H9 (cell line): Measurements from ENCODE around the gene S100A7A. TPM values are rescaled to one million over a fixed set of nuclear protein-coding genes. Genes with fewer than 3 reads are reported as not detected.

ENCODE experiments used
- DNase-seq: peaks from one replicate; pipeline ENCODE4 v3.0.0-alpha.2; 2017
- H2AFZ ChIP-seq: one replicate; pipeline ENCODE4 v1.6.1; 2013; ENCODE audit warnings: mild to moderate bottlenecking, low read length, control low read depth, moderate library complexity
- H2AK5ac ChIP-seq: 2 replicates; pipeline ENCODE4 v1.6.1; 2013; ENCODE audit warnings: low read length, control low read depth, mixed read lengths; ENCODE audit not compliant: insufficient read length
- H2BK120ac ChIP-seq: one replicate; pipeline ENCODE4 v1.6.1; 2013; ENCODE audit warnings: low read depth, mild to moderate bottlenecking, low read length, control low read depth, inconsistent platforms; ENCODE audit not compliant: poor library complexity, severe bottlenecking
- H2BK12ac ChIP-seq: 2 replicates; pipeline ENCODE4 v1.6.1; 2013; ENCODE audit warnings: low read length, control low read depth, mixed read lengths, low read depth; ENCODE audit not compliant: insufficient read length
- H2BK15ac ChIP-seq: 2 replicates; pipeline ENCODE4 v1.6.1; 2013; ENCODE audit warnings: low read depth, low read length, control low read depth
- H2BK20ac ChIP-seq: one replicate; pipeline ENCODE4 v1.6.1; 2013; ENCODE audit warnings: low read depth, mild to moderate bottlenecking, low read length, control low read depth, inconsistent platforms; ENCODE audit not compliant: poor library complexity, severe bottlenecking
- H2BK5ac ChIP-seq: 2 replicates; pipeline ENCODE4 v1.6.1; 2013; ENCODE audit warnings: low read length, control low read depth, mixed read lengths; ENCODE audit not compliant: insufficient read length
- H3K14ac ChIP-seq: 2 replicates; pipeline ENCODE4 v1.6.1; 2013; ENCODE audit warnings: low read length, control low read depth; ENCODE audit not compliant: insufficient read depth
- H3K18ac ChIP-seq: 2 replicates; pipeline ENCODE4 v1.6.1; 2013; ENCODE audit warnings: low read depth, mild to moderate bottlenecking, mixed read lengths, low read length, control low read depth; ENCODE audit not compliant: insufficient read length
- H3K23ac ChIP-seq: 2 replicates; pipeline ENCODE4 v1.6.1; 2013; ENCODE audit warnings: low read length, control low read depth, mixed read lengths, low read depth; ENCODE audit not compliant: insufficient read length
- H3K23me2 ChIP-seq: 2 replicates; pipeline ENCODE4 v1.6.1; 2013; ENCODE audit warnings: low read depth, mild to moderate bottlenecking, mixed read lengths, low read length, control low read depth; ENCODE audit not compliant: insufficient read length, poor library complexity, severe bottlenecking
- H3K27ac ChIP-seq: 2 replicates; pipeline ENCODE4 v1.5.1; 2013; ENCODE audit warnings: low read length, control low read depth, mixed read lengths, low read depth; ENCODE audit not compliant: insufficient read length
- H3K27me3 ChIP-seq: 2 replicates; pipeline ENCODE4 v1.6.1; 2013; ENCODE audit warnings: low read length, control low read depth, inconsistent platforms; ENCODE audit not compliant: insufficient read depth
- H3K4ac ChIP-seq: 2 replicates; pipeline ENCODE4 v1.6.1; 2013; ENCODE audit warnings: low read depth, mild to moderate bottlenecking, control low read depth, inconsistent platforms, low read length, moderate library complexity
- H3K4me1 ChIP-seq: 2 replicates; pipeline ENCODE4 v1.6.1; 2013; ENCODE audit warnings: low read length, control low read depth, inconsistent platforms; ENCODE audit not compliant: insufficient read depth
- H3K4me2 ChIP-seq: 2 replicates; pipeline ENCODE4 v1.6.1; 2013; ENCODE audit warnings: low read length, control low read depth, mixed read lengths; ENCODE audit not compliant: insufficient read length, insufficient read depth
- H3K56ac ChIP-seq: 2 replicates; pipeline ENCODE4 v1.6.1; 2013; ENCODE audit warnings: low read depth, mild to moderate bottlenecking, mixed read lengths, low read length, control low read depth; ENCODE audit not compliant: insufficient read length
- H3K79me1 ChIP-seq: 2 replicates; pipeline ENCODE4 v1.6.1; 2013; ENCODE audit warnings: low read depth, mild to moderate bottlenecking, moderate library complexity, low read length, control low read depth, inconsistent platforms; ENCODE audit not compliant: insufficient read depth, poor library complexity, severe bottlenecking
- H3K79me2 ChIP-seq: 2 replicates; pipeline ENCODE4 v1.6.1; 2013; ENCODE audit warnings: low read length, control low read depth, inconsistent platforms; ENCODE audit not compliant: insufficient read depth
- H3K9ac ChIP-seq: 2 replicates; pipeline ENCODE4 v1.6.1; 2013; ENCODE audit warnings: low read length, control low read depth, mixed read lengths; ENCODE audit not compliant: insufficient read length; ENCODE audit errors: extremely low read depth
- H3K9me3 ChIP-seq: one replicate; pipeline ENCODE4 v1.6.1; 2013; ENCODE audit warnings: low read depth, low read length, inconsistent platforms; ENCODE audit not compliant: control insufficient read depth
- H3T11ph ChIP-seq: one replicate; pipeline ENCODE4 v1.6.1; 2013; ENCODE audit warnings: mild to moderate bottlenecking, low read length, control low read depth, inconsistent platforms
- H4K20me1 ChIP-seq: one replicate; pipeline ENCODE4 v1.6.1; 2013; ENCODE audit not compliant: control insufficient read depth, insufficient read length, insufficient read depth
- H4K5ac ChIP-seq: 2 replicates; pipeline ENCODE4 v1.6.1; 2013; ENCODE audit warnings: low read depth, mild to moderate bottlenecking, mixed read lengths, low read length, control low read depth; ENCODE audit not compliant: insufficient read length
- H4K8ac ChIP-seq: replicated peaks from 2 replicates; pipeline ENCODE4 v1.6.1; 2013; ENCODE audit warnings: low read length, control low read depth, mixed read lengths, low read depth; ENCODE audit not compliant: insufficient read length
- H4K91ac ChIP-seq: 2 replicates; pipeline ENCODE4 v1.6.1; 2013; ENCODE audit warnings: low read depth, mild to moderate bottlenecking, moderate library complexity, mixed read lengths, low read length, control low read depth; ENCODE audit not compliant: insufficient read length
- H3K27ac Mint-ChIP-seq, 3 experiments: 2 replicates in 2 of 3; 3 replicates in 1 of 3; pipeline ENCODE4 v1.8.0; 2020 to 2021; ENCODE audit warnings: mixed read lengths in 3 of 3, mild to moderate bottlenecking in 1 of 3, moderate library complexity in 1 of 3
- H3K27me3 Mint-ChIP-seq: 2 replicates; pipeline ENCODE4 v1.8.0; 2021; ENCODE audit warnings: low read depth, mild to moderate bottlenecking, moderate library complexity, mixed read lengths
- H3K36me3 Mint-ChIP-seq, 3 experiments: 2 replicates in 2 of 3; 3 replicates in 1 of 3; pipeline ENCODE4 v1.8.0; 2020 to 2021; ENCODE audit warnings: low read depth in 3 of 3, mixed read lengths in 3 of 3; ENCODE audit not compliant: insufficient read depth in 1 of 3
- H3K4me1 Mint-ChIP-seq, 2 experiments: 2 replicates each; pipeline ENCODE4 v1.8.0; 2020; ENCODE audit warnings: mixed read lengths in 2 of 2
- H3K4me3 Mint-ChIP-seq, 2 experiments: 2 replicates in 1 of 2; 3 replicates in 1 of 2; pipeline ENCODE4 v1.8.0; 2020 to 2021; ENCODE audit warnings: mild to moderate bottlenecking in 2 of 2, mixed read lengths in 2 of 2, moderate library complexity in 1 of 2
- H3K9me3 Mint-ChIP-seq, 2 experiments: 2 replicates in 1 of 2; 3 replicates in 1 of 2; pipeline ENCODE4 v1.8.0; 2020; ENCODE audit warnings: mild to moderate bottlenecking in 2 of 2, mixed read lengths in 2 of 2, moderate library complexity in 1 of 2
- CTCF ChIP-seq: fragments of 200-600 bp; sonication (generic); conservative IDR thresholded peaks from 3 replicates; pipeline ENCODE4 v1.8.0; 2021; ENCODE audit warnings: antibody characterized with exemption, mild to moderate bottlenecking
- WGBS: extraction: QIAGEN DNeasy Blood & Tissue Kit; methylation state at CpG from one replicate; pipeline ENCODE4 v1.1.7; 2013; ENCODE audit warnings: missing lambda C conversion rate, low lambda C conversion rate, mixed read lengths; ENCODE audit not compliant: insufficient read length; ENCODE audit errors: extremely low coverage; 5-methylcytosine and 5-hydroxymethylcytosine counted together
- total RNA-seq: library from RNA; stranded (reverse); gene quantifications from 2 replicates; pipeline ENCODE4 v1.2.1, GENCODE V29; 2021

S100A7A gene
- total RNA-seq, 1 experiment from 2014 or later: not detected

GRCh38 chr1:153401461-153401860 lies 14.9 kb upstream of the S100A7A start:
- Mint-ChIP-seq H3K36me3 (peaks cover 0 to 3% (median 0%) of the 10 kb centered on the region in 3 experiments; a peak in 4 of 7 replicates), H3K4me1 (peaks cover 7 to 22% of the 10 kb centered on the region in 2 experiments; a peak in 3 of 4 replicates), H3K27ac (no peak overlapping the region), H3K9me3 (peaks cover 5 to 6% of the 10 kb centered on the region in 2 experiments), H3K27me3 (peaks cover 33% of the 10 kb centered on the region), H3K4me3 (no peak overlapping the region)
- Histone ChIP-seq H4K5ac (no peak overlapping the region), H3K18ac (no peak overlapping the region), H3K9ac (no peak overlapping the region), H3K79me2 (no peaks in the 10 kb centered on the region), H4K20me1 (no peaks in the 10 kb centered on the region), H3K9me3 (no peaks in the 10 kb centered on the region), H2AFZ (no peak overlapping the region), H2BK20ac (no peak overlapping the region), H3K4me2 (no peak overlapping the region), H3K4ac (no peak overlapping the region), H3T11ph (no peak overlapping the region), H2BK15ac (no peak overlapping the region), H3K23me2 (no peaks in the 10 kb centered on the region), H4K91ac (no peak overlapping the region), H4K8ac (no peak overlapping the region), H3K4me1 (peaks cover 3% of the 10 kb centered on the region; the same call in 1 of the 2 replicates), H2AK5ac (no peak overlapping the region), H2BK5ac (no peak overlapping the region), H3K27me3 (no peaks in the 10 kb centered on the region), H3K79me1 (no peaks in the 10 kb centered on the region), H2BK12ac (no peak overlapping the region), H3K23ac (no peak overlapping the region), H3K27ac (no peak overlapping the region), H3K56ac (no peak overlapping the region), H3K14ac (no peak overlapping the region), H2BK120ac (no peak overlapping the region)
- WGBS: no CpG with 5 or more reads among the region's 9 CpGs
- no peak for DNase-seq
- no peak for TF ChIP-seq CTCF
